ENCODE data around the gene PARL. TPM values are rescaled to one million over a fixed set of nuclear protein-coding genes. Genes with fewer than 3 reads are reported as not detected.

Gene PARL
- total and polyA plus RNA-seq, 10 of the 15 experiments (the other 5 are each of a cell fraction or from before 2014, with no cell fraction given), result 49.7 to 113 (median 77.2) TPM

GRCh38 chr3:183885766-183886165, 1.1 kb upstream of the PARL start:
- Histone ChIP-seq H3K36me3 (ENCODE audit: control insufficient read depth in 2 of 2, insufficient read depth in 2 of 2, low read length in 1 of 2) (no peaks in the 10 kb centered on the region; a peak in 1 of 4 replicates), H4K20me1 (ENCODE audit: control insufficient read depth, insufficient read depth) (no peaks in the 10 kb centered on the region; the same call in 1 of the 2 replicates), H3K27me3 (replicated peaks in 1 of 2; ENCODE audit: control insufficient read depth in 2 of 2, insufficient read depth in 2 of 2, low read length in 1 of 2) (no peaks in the 10 kb centered on the region), H3K4me1 (ENCODE audit: control insufficient read depth, insufficient read depth, low read length) (peaks cover 4% of the 10 kb centered on the region), H2AFZ (ENCODE audit: control insufficient read depth, low read depth, low read length) (no peak overlapping the region), H3K4me3 (no peak overlapping the region), H3K79me2 (ENCODE audit: control insufficient read depth, insufficient read depth, low read length) (peaks cover 34% of the 10 kb centered on the region), H3K9ac (ENCODE audit: control insufficient read depth, insufficient read depth, low read length) (no peak overlapping the region), H3K9me3 (replicated peaks; ENCODE audit: control insufficient read depth, insufficient read depth, low read length) (no peaks in the 10 kb centered on the region), H3K4me2 (ENCODE audit: control insufficient read depth, insufficient read depth) (no peak overlapping the region), H3K27ac (ENCODE audit: control insufficient read depth, insufficient read depth) (no peak overlapping the region)
- CTCF ChIA-PET, result interaction anchor here (0.7 to 3.7 kb wide), 9 partner anchors 11 to 455 kb away, joined by 3 to 26 read pairs (median 4); no protein-coding TSS in a partner anchor
- SMC1A ChIA-PET (ENCODE audit: uncharacterized antibody, unreplicated experiment), result interaction anchor here (0.6 to 2.3 kb wide), 4 partner anchors 10 to 418 kb away, joined by 3 to 7 read pairs (median 3); no protein-coding TSS in a partner anchor
- POLR2A ChIA-PET, result interaction anchor here (0.6 to 1.1 kb wide), 3 partner anchors 12 to 700 kb away, joined by 3 read pairs; no protein-coding TSS in a partner anchor
- FAIRE-seq (no peak), ATAC-seq (no peak), DNase-seq (ENCODE audit: low read depth, low spot score) (no peak)
- no TSS peak for BruUV-seq (replicated peaks)
- in situ Hi-C loops (cut with MboI) (loop anchor here (5.0 kb wide), 1 partner anchor 362 kb away; the partner anchor contains the start of genes ALG3 and EEF1AKMT4), intact Hi-C loops (cut with micrococcal nuclease; ENCODE audit: unreplicated experiment) (no loop called here)
- RAD21 ChIA-PET (ENCODE audit: unreplicated experiment), result interaction anchor here (1.6 to 2.2 kb wide), 3 partner anchors 77 to 501 kb away, joined by 3 to 19 read pairs (median 8); no protein-coding TSS in a partner anchor
- 93% methylated on average over 10 of the region's 10 CpGs for WGBS (ENCODE audit: insufficient coverage, insufficient replicate concordance, low lambda C conversion rate, missing lambda C conversion rate)
- TF ChIP-seq SMAD1 (IDR thresholded peaks at IDR 0.05; ENCODE audit: low read depth, partially characterized antibody) (no peak), RCOR1 (conservative IDR thresholded peaks at IDR 0.05; ENCODE audit: low read depth, low read length) (no peak), CTCF (IDR thresholded peaks at IDR 0.05 in 2 of 3, conservative IDR thresholded peaks at IDR 0.05 in 1 of 3; ENCODE audit: control insufficient read depth in 2 of 3, extremely low read depth in 1 of 3, insufficient read depth in 1 of 3, low read depth in 3 of 3, low read length in 3 of 3) (no peak), IRF3 (IDR thresholded peaks at IDR 0.05) (no peak), FOXM1 (IDR thresholded peaks at IDR 0.05; ENCODE audit: low read depth, low read length) (no peak), PBX3 (IDR thresholded peaks at IDR 0.05; ENCODE audit: insufficient replicate concordance, low read depth, low read length) (no peak), LARP7 (IDR thresholded peaks at IDR 0.05) (no peak), NR2F1 (conservative IDR thresholded peaks at IDR 0.05) (no peak), KAT2A (conservative IDR thresholded peaks at IDR 0.05; ENCODE audit: control insufficient read depth, low read depth, low read length) (no peak), FOXK2 (IDR thresholded peaks at IDR 0.05) (no peak), RAD21 (IDR thresholded peaks at IDR 0.05; ENCODE audit: insufficient read depth, low read depth, low read length) (no peak), MLLT1 (IDR thresholded peaks at IDR 0.05) (no peak), JUNB (IDR thresholded peaks at IDR 0.05) (no peak), CHD4 (IDR thresholded peaks at IDR 0.05) (no peak)
